DND-41 (cell line): ENCODE data around the gene METTL23.

Experiments used
- ATAC-seq: fragments of 200-7000 bp; cut with Tn5 transposase; 3 replicates; pipeline ENCODE4 v1.9.1; 2021; ENCODE audit warnings: low read depth; ENCODE audit not compliant: insufficient read depth
- DNase-seq: peaks from one replicate; pipeline ENCODE4 v3.0.0-alpha.2; 2020
- H2AFZ ChIP-seq: 2 replicates; pipeline ENCODE4 v1.6.0; 2012; ENCODE audit warnings: low read depth, low read length
- H3K27ac ChIP-seq: 2 replicates; pipeline ENCODE4 v1.5.1; 2012; ENCODE audit warnings: low read length, inconsistent platforms
- H3K27me3 ChIP-seq: fragments of 200-600 bp; sonication (generic); 2 replicates; pipeline ENCODE4 v1.6.0; 2012; ENCODE audit warnings: low read length, mild to moderate bottlenecking, inconsistent platforms; ENCODE audit not compliant: insufficient read depth, poor library complexity
- H3K36me3 ChIP-seq: 2 replicates; pipeline ENCODE4 v1.5.1; 2012; ENCODE audit warnings: low read length, inconsistent platforms; ENCODE audit not compliant: insufficient read depth
- H3K4me1 ChIP-seq: 2 replicates; pipeline ENCODE4 v1.5.1; 2012; ENCODE audit warnings: mild to moderate bottlenecking, low read length; ENCODE audit not compliant: insufficient read depth
- H3K4me2 ChIP-seq: 2 replicates; pipeline ENCODE4 v1.6.0; 2012; ENCODE audit warnings: mild to moderate bottlenecking, moderate library complexity, low read length, inconsistent platforms; ENCODE audit not compliant: insufficient read depth
- H3K4me3 ChIP-seq, 2 experiments: fragments of 200-600 bp in 1 of 2; shearing (Covaris generic) in 1 of 2; 2 replicates each; pipeline ENCODE4 v1.5.1; 2012 to 2016; ENCODE audit warnings: inconsistent platforms in 2 of 2, low read length in 2 of 2, mild to moderate bottlenecking in 2 of 2, low read depth in 1 of 2, moderate library complexity in 1 of 2
- H3K79me2 ChIP-seq: 2 replicates; pipeline ENCODE4 v1.6.0; 2012; ENCODE audit warnings: low read length, inconsistent platforms; ENCODE audit not compliant: insufficient read depth
- H3K9ac ChIP-seq: 2 replicates; pipeline ENCODE4 v1.6.0; 2012; ENCODE audit warnings: low read depth, mild to moderate bottlenecking, inconsistent platforms, low read length, moderate library complexity
- H3K9me3 ChIP-seq: 2 replicates; pipeline ENCODE4 v1.5.1; 2012; ENCODE audit warnings: low read length, moderate library complexity, mild to moderate bottlenecking, inconsistent platforms; ENCODE audit not compliant: insufficient read depth, severe bottlenecking
- H4K20me1 ChIP-seq: 2 replicates; pipeline ENCODE4 v1.6.0; 2012; ENCODE audit warnings: low read length; ENCODE audit not compliant: insufficient read depth
- EZH2 ChIP-seq: IDR thresholded peaks from 3 replicates; pipeline ENCODE4 v1.6.1; 2012; ENCODE audit warnings: borderline replicate concordance, low read depth, mild to moderate bottlenecking, moderate library complexity, low read length, inconsistent platforms; ENCODE audit not compliant: severe bottlenecking
- TF ChIP-seq, protein P1 (sequence below): IDR thresholded peaks from 2 replicates; pipeline ENCODE4 v1.5.1; 2012; ENCODE audit warnings: borderline replicate concordance, low read length, moderate library complexity, mild to moderate bottlenecking; ENCODE audit not compliant: poor library complexity, severe bottlenecking; ENCODE audit errors: extremely low read depth

METTL23 gene

DNA sequence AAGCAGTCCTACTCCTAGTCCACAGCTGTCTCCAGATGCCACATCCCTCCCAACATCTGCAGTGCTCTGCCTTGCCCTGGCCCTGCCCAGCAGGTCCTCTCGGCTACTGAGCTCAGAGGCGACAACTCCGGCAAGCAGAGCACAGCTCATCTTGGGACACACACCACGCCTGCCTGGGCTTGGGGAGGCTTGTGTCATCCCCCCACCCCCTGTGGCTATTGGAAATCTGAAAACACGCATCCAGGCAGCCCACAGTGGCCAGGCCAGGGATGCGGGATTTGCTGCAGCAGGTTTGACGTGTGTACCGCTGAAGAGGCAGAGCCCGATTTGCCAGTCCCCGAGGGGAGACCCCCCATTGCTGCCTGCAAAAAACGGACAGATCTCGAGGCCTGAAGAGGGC lies 41.3 kb upstream of the METTL23 start:
- ATAC-seq (no peak), DNase-seq (no peak)
- Histone ChIP-seq H3K27me3 (no peaks in the 10 kb centered on the region), H3K79me2 (no peaks in the 10 kb centered on the region), H3K4me3 (no peak overlapping the region), H3K4me2 (no peak overlapping the region), H2AFZ (no peak overlapping the region), H3K27ac (no peak overlapping the region), H3K36me3 (no peaks in the 10 kb centered on the region), H3K9ac (no peak overlapping the region), H3K4me1 (no peaks in the 10 kb centered on the region), H3K9me3 (no peaks in the 10 kb centered on the region), H4K20me1 (no peaks in the 10 kb centered on the region)
- TF ChIP-seq, protein P1, sequence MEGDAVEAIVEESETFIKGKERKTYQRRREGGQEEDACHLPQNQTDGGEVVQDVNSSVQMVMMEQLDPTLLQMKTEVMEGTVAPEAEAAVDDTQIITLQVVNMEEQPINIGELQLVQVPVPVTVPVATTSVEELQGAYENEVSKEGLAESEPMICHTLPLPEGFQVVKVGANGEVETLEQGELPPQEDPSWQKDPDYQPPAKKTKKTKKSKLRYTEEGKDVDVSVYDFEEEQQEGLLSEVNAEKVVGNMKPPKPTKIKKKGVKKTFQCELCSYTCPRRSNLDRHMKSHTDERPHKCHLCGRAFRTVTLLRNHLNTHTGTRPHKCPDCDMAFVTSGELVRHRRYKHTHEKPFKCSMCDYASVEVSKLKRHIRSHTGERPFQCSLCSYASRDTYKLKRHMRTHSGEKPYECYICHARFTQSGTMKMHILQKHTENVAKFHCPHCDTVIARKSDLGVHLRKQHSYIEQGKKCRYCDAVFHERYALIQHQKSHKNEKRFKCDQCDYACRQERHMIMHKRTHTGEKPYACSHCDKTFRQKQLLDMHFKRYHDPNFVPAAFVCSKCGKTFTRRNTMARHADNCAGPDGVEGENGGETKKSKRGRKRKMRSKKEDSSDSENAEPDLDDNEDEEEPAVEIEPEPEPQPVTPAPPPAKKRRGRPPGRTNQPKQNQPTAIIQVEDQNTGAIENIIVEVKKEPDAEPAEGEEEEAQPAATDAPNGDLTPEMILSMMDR, result no peak

DNA sequence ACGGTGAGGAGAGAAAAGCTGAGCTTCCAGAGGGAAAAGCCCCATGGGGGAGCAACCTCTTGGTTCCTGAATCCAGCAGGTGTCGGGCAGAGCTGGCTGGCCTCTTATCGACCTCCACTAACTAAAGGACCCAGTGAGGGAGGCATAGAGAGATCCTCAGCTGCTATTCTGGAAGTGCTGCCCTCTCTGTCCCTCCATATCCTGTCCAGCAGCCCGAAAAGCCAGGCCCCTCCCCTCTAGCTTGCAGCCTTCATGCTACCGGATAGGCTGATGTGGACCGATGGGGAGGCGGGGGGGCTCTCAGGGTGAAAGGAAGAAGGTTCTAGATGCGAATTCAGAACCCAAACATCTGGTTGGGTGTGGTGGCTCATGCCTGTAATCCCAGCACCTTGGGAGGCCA lies 40.8 kb upstream of the METTL23 start:
- no peak for ATAC-seq
- H3K4me3 ChIP-seq, result no peak overlapping the region
- no peaks in the 10 kb centered on the region for H3K27me3 ChIP-seq
- no peak overlapping the region for H3K9ac ChIP-seq
- DNase-seq, result no peak
- TF ChIP-seq EZH2, result no peak
- TF ChIP-seq, protein P1, result no peak
- H3K4me2 ChIP-seq, result no peak overlapping the region
- H2AFZ ChIP-seq, result no peak overlapping the region
- no peaks in the 10 kb centered on the region for H3K4me1 ChIP-seq
- H4K20me1 ChIP-seq, result no peaks in the 10 kb centered on the region
- no peaks in the 10 kb centered on the region for H3K79me2 ChIP-seq
- H3K9me3 ChIP-seq, result no peaks in the 10 kb centered on the region
- no peak overlapping the region for H3K27ac ChIP-seq
- H3K36me3 ChIP-seq, result no peaks in the 10 kb centered on the region

DNA sequence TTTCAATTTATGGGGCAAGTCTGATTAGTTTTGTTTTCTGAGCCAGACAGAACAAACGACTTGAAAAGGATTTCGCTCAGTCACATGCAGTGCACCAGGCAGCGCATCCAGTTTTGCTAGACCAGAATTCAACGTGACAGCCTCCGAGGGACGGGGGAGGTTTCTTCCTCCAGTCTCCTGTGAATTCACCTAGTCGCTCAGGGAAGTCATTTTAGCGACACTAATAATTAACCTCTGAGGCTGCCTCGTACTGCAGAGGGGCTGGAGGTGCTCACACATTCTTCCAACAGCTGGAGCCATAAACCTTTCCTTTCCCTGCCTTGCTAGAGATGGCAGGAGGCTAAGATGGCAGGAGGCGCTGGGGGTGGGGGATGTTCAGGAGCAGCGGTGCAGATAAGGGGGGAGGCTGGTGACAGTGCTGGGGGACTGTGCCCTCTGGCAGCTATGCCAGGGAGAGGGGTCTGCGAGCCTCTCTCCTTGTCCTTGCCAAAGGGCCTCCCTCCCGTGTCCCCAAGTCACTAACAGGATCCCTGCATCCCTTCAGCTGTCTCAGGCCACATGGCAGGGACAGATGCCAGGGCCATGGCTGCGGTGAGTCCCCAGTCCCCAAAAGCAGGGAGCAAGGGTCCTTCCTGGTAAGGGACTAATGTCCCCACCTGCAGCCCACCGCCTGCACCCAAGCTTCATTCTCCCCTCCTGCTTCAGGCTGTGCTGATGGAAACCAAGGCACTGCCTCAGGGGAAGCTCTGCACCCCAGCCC lies 39.9 kb upstream of the METTL23 start:
- ATAC-seq, result no peak
- Histone ChIP-seq H4K20me1 (no peaks in the 10 kb centered on the region), H3K27me3 (no peaks in the 10 kb centered on the region), H3K79me2 (no peaks in the 10 kb centered on the region), H3K36me3 (no peaks in the 10 kb centered on the region), H3K4me1 (no peaks in the 10 kb centered on the region), H3K4me2 (no peak overlapping the region), H2AFZ (no peak overlapping the region), H3K9ac (no peak overlapping the region), H3K9me3 (no peaks in the 10 kb centered on the region), H3K4me3 (no peak overlapping the region), H3K27ac (no peak overlapping the region)
- TF ChIP-seq, protein P1, result no peak
- TF ChIP-seq EZH2, result no peak
- no peak for DNase-seq
